K562 (cell line): ENCODE measurements around the gene LVRN. TPM values are rescaled to one million over a fixed set of nuclear protein-coding genes. Genes with fewer than 3 reads are reported as not detected.

Experiments used
- ATAC-seq: fragments of 200-7000 bp; cut with Tn5 transposase; 3 replicates; pipeline ENCODE4 v1.9.1; 2020; ENCODE audit warnings: moderate library complexity
- BruUV-seq: library from RNA; stranded (reverse); fragments of 400-500 nt; replicated peaks from 2 replicates; lab custom pipeline; 2021; lab: Mats Ljungman, UMichigan
- CTCF ChIA-PET: fragments of 300-600 bp; formaldehyde crosslinking; extraction: SDS; loops from one replicate; lab custom pipeline; 2021; ENCODE audit warnings: low intra/inter-chr PET ratio; lab: Yijun Ruan, JAX
- POLR2A ChIA-PET: fragments of 300-600, 350-650 bp; sonication (Branson Sonifier 250); formaldehyde crosslinking; extraction: SDS; loops from one replicate; lab custom pipeline; 2021; ENCODE audit warnings: antibody characterized with exemption, inconsistent platforms; lab: Yijun Ruan, JAX
- DNase-seq, 4 experiments: peaks; one replicate each; pipeline versions ENCODE4 v3.0.0 to v3.0.0-alpha.2; 2011 to 2018; ENCODE audit warnings: low spot score in 3 of 4, mixed read lengths in 3 of 4; ENCODE audit errors: extremely low read depth in 1 of 4
- FAIRE-seq: peaks from 2 replicates; lab custom pipeline; 2011; peaks lifted over from hg19 to GRCh38; lab: Jason Lieb, UNC
- H2AFZ ChIP-seq: 2 replicates; pipeline ENCODE4 v1.6.0; 2011; ENCODE audit warnings: low read depth, low read length, control low read depth, inconsistent platforms
- H3K27ac ChIP-seq: fragments of 200-600 bp; 3 replicates; pipeline ENCODE4 v1.8.0; 2011; ENCODE audit warnings: low read depth, mild to moderate bottlenecking, control low read depth, inconsistent platforms, low read length, moderate library complexity, mixed read lengths; ENCODE audit errors: extremely low read depth
- H3K27me3 ChIP-seq, 2 experiments: fragments of 300-600 bp in 1 of 2; 2 replicates in 1 of 2; 3 replicates in 1 of 2; pipeline versions ENCODE4 v1.6.0 to v1.8.0; 2011; ENCODE audit warnings: inconsistent platforms in 2 of 2, low read length in 2 of 2, mild to moderate bottlenecking in 1 of 2, mixed read lengths in 1 of 2, moderate library complexity in 1 of 2; ENCODE audit not compliant: control insufficient read depth in 2 of 2, insufficient read depth in 2 of 2
- H3K36me3 ChIP-seq: fragments of 300-600 bp; 3 replicates; pipeline ENCODE4 v1.8.0; 2011; ENCODE audit warnings: mild to moderate bottlenecking, low read length, inconsistent platforms; ENCODE audit not compliant: control insufficient read depth, insufficient read depth
- H3K4me1 ChIP-seq, 2 experiments: fragments of 200-600 bp in 1 of 2; replicated peaks in 1 of 2; 2 replicates in 1 of 2; 3 replicates in 1 of 2; pipeline versions ENCODE4 v1.5.1 to v1.8.0; 2011; ENCODE audit warnings: inconsistent platforms in 2 of 2, low read length in 2 of 2, mild to moderate bottlenecking in 1 of 2, mixed read lengths in 1 of 2, moderate library complexity in 1 of 2; ENCODE audit not compliant: control insufficient read depth in 2 of 2, insufficient read depth in 2 of 2
- H3K4me2 ChIP-seq: 2 replicates; pipeline ENCODE4 v1.6.1; 2011; ENCODE audit warnings: low read length, control low read depth, inconsistent platforms, mixed read lengths; ENCODE audit not compliant: insufficient read depth
- H3K4me3 ChIP-seq: fragments of 200-600 bp; sonication (generic), shearing (Covaris generic); 2 replicates; pipeline ENCODE4 v1.5.1; 2016; ENCODE audit warnings: control low read depth, inconsistent platforms
- H3K79me2 ChIP-seq: fragments of 200-600 bp; 3 replicates; pipeline ENCODE4 v1.8.0; 2011; ENCODE audit warnings: low read length, inconsistent platforms; ENCODE audit not compliant: control insufficient read depth, insufficient read depth
- H3K9ac ChIP-seq, 2 experiments: 2 replicates each; pipeline versions ENCODE4 v1.6.0 to v1.6.1; 2011; ENCODE audit warnings: low read depth in 2 of 2, low read length in 2 of 2, control low read depth in 1 of 2, inconsistent platforms in 1 of 2, mild to moderate bottlenecking in 1 of 2, mixed read lengths in 1 of 2; ENCODE audit not compliant: insufficient read depth in 1 of 2
- H3K9me1 ChIP-seq: one replicate; pipeline ENCODE4 v1.6.0; 2011; ENCODE audit warnings: inconsistent platforms, mild to moderate bottlenecking, low read length, moderate library complexity; ENCODE audit not compliant: control insufficient read depth, insufficient read depth
- H3K9me3 ChIP-seq: replicated peaks from 2 replicates; pipeline ENCODE4 v1.5.1; 2011; ENCODE audit warnings: low read depth, low read length, inconsistent platforms; ENCODE audit not compliant: control insufficient read depth, insufficient read depth
- H4K20me1 ChIP-seq: replicated peaks from 2 replicates; pipeline ENCODE4 v1.6.1; 2011; ENCODE audit warnings: low read length, inconsistent platforms, mixed read lengths; ENCODE audit not compliant: control insufficient read depth, insufficient read depth
- ARHGAP35 ChIP-seq: fragments of 450-650 bp; IDR thresholded peaks from 2 replicates; pipeline ENCODE4 v1.6.1; 2018; ENCODE audit not compliant: partially characterized antibody
- ARID1B ChIP-seq: fragments of 450-650 bp; IDR thresholded peaks from 2 replicates; pipeline ENCODE4 v1.6.1; 2016; ENCODE audit warnings: antibody characterized with exemption, mild to moderate bottlenecking, inconsistent platforms
- ASH1L ChIP-seq: fragments of 450-650 bp; IDR thresholded peaks from 2 replicates; pipeline ENCODE4 v1.6.1; 2018; ENCODE audit warnings: borderline replicate concordance, mild to moderate bottlenecking, low read depth; ENCODE audit not compliant: partially characterized antibody
- CBX8 ChIP-seq: fragments of 200-600 bp; sonication (generic); IDR thresholded peaks from 2 replicates; pipeline ENCODE4 v1.6.1; 2012; ENCODE audit warnings: borderline replicate concordance, mixed run types, low read depth, mild to moderate bottlenecking, moderate library complexity, mixed read lengths, low read length, control low read depth, inconsistent platforms; ENCODE audit not compliant: poor library complexity, severe bottlenecking; ENCODE audit errors: extremely low read depth
- GABPB1 ChIP-seq: sonication (generic); formaldehyde crosslinking; IDR thresholded peaks from 2 replicates; pipeline ENCODE4 v1.8.0; 2022; ENCODE audit warnings: mild to moderate bottlenecking, missing genetic modification reagents
- GTF2F1 ChIP-seq: IDR thresholded peaks from 2 replicates; pipeline ENCODE4 v1.6.1; 2011; ENCODE audit warnings: low read depth, low read length, improper control_type of control experiment
- MECOM ChIP-seq: fragments of 250-450 bp; sonication (Bioruptor Pico); IDR thresholded peaks from 2 replicates; pipeline ENCODE4 v1.8.0; 2022; ENCODE audit warnings: inconsistent platforms
- POLR2AphosphoS2 ChIP-seq: IDR thresholded peaks from 2 replicates; pipeline ENCODE4 v1.6.1; 2012; ENCODE audit warnings: low read length, improper control_type of control experiment
- TAF7 ChIP-seq: fragments of 450-650 bp; IDR thresholded peaks from 2 replicates; pipeline ENCODE4 v1.6.1; 2016; ENCODE audit warnings: missing genetic modification characterization, missing compliant biosample characterization
- ZNF140 ChIP-seq: fragments of 250-450 bp; sonication (Bioruptor Pico); IDR thresholded peaks from 2 replicates; pipeline ENCODE4 v1.8.0; 2021; ENCODE audit warnings: moderate library complexity, mild to moderate bottlenecking, inconsistent platforms
- ZNF146 ChIP-seq: IDR thresholded peaks from one replicate; pipeline ENCODE4 v1.6.1; 2018; ENCODE audit warnings: missing compliant biosample characterization; ENCODE audit not compliant: unreplicated experiment
- ZNF175 ChIP-seq: fragments of 200-800 bp; sonication (Bioruptor generic); IDR thresholded peaks from 2 replicates; pipeline ENCODE4 v1.6.1; 2016; ENCODE audit warnings: low read depth, mild to moderate bottlenecking, missing genetic modification characterization, missing compliant biosample characterization
- ZNF586 ChIP-seq: fragments of 450-650 bp; formaldehyde crosslinking; conservative IDR thresholded peaks from 2 replicates; pipeline ENCODE4 v1.4.0; 2020; ENCODE audit warnings: mild to moderate bottlenecking, moderate library complexity
- ZNF79 ChIP-seq: fragments of 250-450 bp; sonication (Bioruptor Pico); IDR thresholded peaks from 2 replicates; pipeline ENCODE4 v1.4.0; 2020; ENCODE audit warnings: low read depth, mild to moderate bottlenecking, moderate library complexity
- WGBS: fragments of 100-300 bp; shearing (Covaris generic); methylation state at CpG from one replicate; pipeline ENCODE4 v1.1.6; 2016; ENCODE audit warnings: low coverage, mixed read lengths; ENCODE audit not compliant: insufficient coverage; ENCODE audit errors: missing lambda C conversion rate; 5-methylcytosine and 5-hydroxymethylcytosine counted together
- in situ Hi-C: fragments of 300-500 bp; cut with MboI; formaldehyde crosslinking; loops from 4 replicates; pipeline ENCODE4 v1.15.0; 2018; ENCODE audit warnings: inconsistent platforms, mixed read lengths
- intact Hi-C: fragments of 100-400 bp; cut with micrococcal nuclease; formaldehyde crosslinking; loops from 2 replicates; pipeline ENCODE4 v1.14.2; 2022
- polyA plus RNA-seq, 8 experiments: library from polyadenylated mRNA; depleted of rRNA in 4 of 8; stranded (reverse) in 5 of 8; unstranded in 3 of 8; fragments of >200 nt; fragmentation: Nextera tagmentation in 2 of 8; fragmentation: Illumina TruSeq in 1 of 8; extraction: Ambion mirVana in 2 of 8; extraction: Trizol in 1 of 8; gene quantifications; 2 replicates each; pipeline versions ENCODE4 v1.2.1 to v1.2.3, GENCODE V29; 2011 to 2014; ENCODE audit warnings: inconsistent platforms in 1 of 8, missing spikeins in 1 of 8
- total RNA-seq, 7 experiments: library from RNA; depleted of rRNA in 6 of 7; stranded (reverse); fragments of >200 nt in 6 of 7; fragmentation: Illumina TruSeq in 2 of 7; extraction: Trizol in 2 of 7; gene quantifications; 2 replicates each; pipeline versions ENCODE4 v1.2.1 to v1.2.3, GENCODE V29; 2011 to 2021; ENCODE audit warnings: low replicate concordance in 1 of 7
- TF ChIP-seq, protein P1 (sequence below): fragments of 250-450 bp; sonication (Bioruptor Pico); IDR thresholded peaks from 2 replicates; pipeline ENCODE4 v1.6.1; 2021; ENCODE audit warnings: mild to moderate bottlenecking

Gene LVRN
- total and polyA plus RNA-seq, 9 of the 15 experiments (the other 6 are each of a cell fraction or from before 2014, with no cell fraction given): 2.6 to 5.3 (median 4.1) TPM

DNA sequence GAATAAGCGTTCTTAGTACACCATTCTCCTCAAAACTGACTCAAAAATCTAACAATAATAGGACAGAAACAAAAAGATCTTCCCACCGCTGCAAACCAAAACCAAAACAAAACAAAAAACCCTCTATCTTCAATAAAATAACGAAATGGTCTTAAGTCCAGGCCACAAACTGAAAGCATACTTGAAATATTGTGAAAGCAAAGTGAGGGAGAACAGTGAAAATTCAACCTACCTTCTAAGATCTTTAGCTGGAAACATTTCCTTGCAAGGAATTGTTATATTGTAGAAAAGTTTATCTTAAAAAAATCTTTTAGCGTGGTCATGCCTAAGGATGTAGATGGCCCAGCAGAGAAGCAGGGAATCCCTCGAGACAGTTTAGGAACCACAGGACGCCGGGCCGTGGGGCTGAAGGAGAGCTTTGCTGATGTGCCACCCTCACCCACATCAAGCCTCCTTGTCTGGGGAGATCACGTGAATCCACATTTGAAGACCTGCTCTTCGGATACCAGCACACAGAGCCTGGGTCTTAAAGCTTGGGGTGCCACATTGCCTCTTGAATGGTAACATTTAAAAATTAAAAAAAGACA, 27.8 kb upstream of the LVRN start:
- Histone ChIP-seq H2AFZ (no peak overlapping the region), H3K9ac (no peak overlapping the region), H3K36me3 (no peaks in the 10 kb centered on the region), H3K9me1 (no peaks in the 10 kb centered on the region), H3K27me3 (peaks cover 6 to 27% of the 10 kb centered on the region in 2 experiments), H3K4me2 (no peak overlapping the region), H3K4me1 (no peaks in the 10 kb centered on the region), H3K9me3 (no peaks in the 10 kb centered on the region; the same call in 1 of the 2 replicates), H3K27ac (no peak overlapping the region), H3K4me3 (no peak overlapping the region), H4K20me1 (no peaks in the 10 kb centered on the region), H3K79me2 (no peaks in the 10 kb centered on the region)
- POLR2A ChIA-PET: no interaction called here
- ATAC-seq: no peak
- no TSS peak for BruUV-seq
- in situ Hi-C loops: no loop called here
- CTCF ChIA-PET: no interaction called here
- DNase-seq: no peak
- 2% methylated on average over 10 of the region's 10 CpGs for WGBS
- intact Hi-C loops: no loop called here
- TF ChIP-seq CBX8: peak; percentile 71
- no peak for TF ChIP-seq ZNF79 (CRISPR knock-in tag)
- TF ChIP-seq MECOM (CRISPR knock-in tag): no peak
- no peak for FAIRE-seq

DNA sequence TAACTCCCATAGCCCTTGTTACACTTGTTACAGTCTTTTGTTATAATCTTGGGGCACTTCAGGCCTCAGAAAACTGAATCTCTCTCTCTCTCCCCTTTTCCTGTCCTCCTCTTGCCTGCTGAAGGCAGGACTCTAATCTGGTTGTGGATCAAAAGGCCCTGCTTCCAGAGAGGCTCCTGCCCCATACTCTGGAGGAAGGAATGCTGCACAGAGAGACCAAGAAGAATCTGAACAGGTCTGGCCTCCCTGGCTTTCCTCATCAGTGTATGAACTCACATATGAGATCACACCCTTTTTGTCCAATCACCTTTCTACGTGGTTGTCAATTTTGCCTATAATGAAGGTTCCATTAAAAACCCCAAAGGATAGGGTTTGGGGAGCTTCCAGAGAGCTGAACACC, 26.2 kb upstream of the LVRN start:
- FAIRE-seq: no peak
- H3K9me3 ChIP-seq: no peaks in the 10 kb centered on the region
- in situ Hi-C loops: no loop called here
- ChIA-PET POLR2A (interaction anchor here (0.7 kb wide), 1 partner anchor 22 kb away, joined by 3 read pairs; no protein-coding TSS in a partner anchor), CTCF (no interaction called here)
- H3K4me2 ChIP-seq: no peak overlapping the region
- 0% methylated on average over 1 of the region's 1 CpG for WGBS
- no peak overlapping the region for H3K27ac ChIP-seq
- no peaks in the 10 kb centered on the region for H3K9me1 ChIP-seq
- H3K79me2 ChIP-seq: no peaks in the 10 kb centered on the region
- BruUV-seq: no TSS peak
- H3K9ac ChIP-seq: no peak overlapping the region
- no peak for DNase-seq
- ATAC-seq: no peak
- H4K20me1 ChIP-seq: no peaks in the 10 kb centered on the region
- no peaks in the 10 kb centered on the region for H3K36me3 ChIP-seq
- intact Hi-C loops: no loop called here
- peaks cover 2 to 21% of the 10 kb centered on the region in 2 experiments; a peak in 3 of 5 replicates for H3K27me3 ChIP-seq
- H3K4me1 ChIP-seq: no peaks in the 10 kb centered on the region
- H3K4me3 ChIP-seq: no peak overlapping the region
- H2AFZ ChIP-seq: no peak overlapping the region
- TF ChIP-seq, protein P1, sequence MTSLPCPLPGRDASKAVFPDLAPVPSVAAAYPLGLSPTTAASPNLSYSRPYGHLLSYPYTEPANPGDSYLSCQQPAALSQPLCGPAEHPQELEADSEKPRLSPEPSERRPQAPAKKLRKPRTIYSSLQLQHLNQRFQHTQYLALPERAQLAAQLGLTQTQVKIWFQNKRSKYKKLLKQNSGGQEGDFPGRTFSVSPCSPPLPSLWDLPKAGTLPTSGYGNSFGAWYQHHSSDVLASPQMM (CRISPR knock-in tag): no peak
- no peak for TF ChIP-seq GTF2F1
- TF ChIP-seq GABPB1 (CRISPR knock-in tag): no peak
- no peak for TF ChIP-seq TAF7
- TF ChIP-seq ARHGAP35: no peak
- TF ChIP-seq ASH1L: no peak
- TF ChIP-seq ZNF146 (CRISPR knock-in tag): no peak
- no peak for TF ChIP-seq ZNF586 (CRISPR knock-in tag)
- TF ChIP-seq ARID1B: no peak
- no peak for TF ChIP-seq POLR2AphosphoS2
- TF ChIP-seq ZNF175 (CRISPR knock-in tag): no peak
- TF ChIP-seq ZNF140 (CRISPR knock-in tag): no peak
